ENCODE data around the gene CYP2D6. TPM values are rescaled to one million over a fixed set of nuclear protein-coding genes. Genes with fewer than 3 reads are reported as not detected.
"Not testable (repeated sequence)": the region's sequence is repeated elsewhere in the genome, so short reads cannot be mapped to it uniquely, and the experiment has no call there.

The CYP2D6 gene
- total RNA-seq: 10 to 100 TPM in 1 of 3 donors, 1 to 10 TPM in 2; 3.8 to 10.0 (median 4.7) TPM
- long read RNA-seq, donor 1, transcript CYP2D6-206 (9 exons, 1,583 nt): major isoform, 8 of 10 reads
- long read RNA-seq, donor 1, partial matches to known transcripts: 0 of 10 reads
- long read RNA-seq, donor 1, other reads (novel, unspliced or antisense): 0 of 10 reads
- long read RNA-seq, donor 2, partial matches to known transcripts: 0 of 5 reads
- long read RNA-seq, donor 2, other reads (novel, unspliced or antisense): 2 of 5 reads

GRCh38 chr22:42130639-42131431, at the start of gene CYP2D6:
Gene CYP2D6 (minus strand): TSS chr22:42130810. CDS start chr22:42130791, 19 bp downstream.
- H3K36me3 ChIP-seq (ENCODE audit: low read depth); intact Hi-C loops (cut with DNase I, micrococcal nuclease); H3K9me3 ChIP-seq; H3K4me1 ChIP-seq (ENCODE audit: low read depth); H3K4me3 ChIP-seq: not testable (repeated sequence)
- ATAC-seq: peak; percentile 67
- DNase-seq: peak in 2 of 3 donors; percentile 56 to 62

- Histone ChIP-seq H3K9me3 (no peaks in the 10 kb centered on the region), H3K4me3 (no peak overlapping the region), H3K4me1 (ENCODE audit: low read depth) (peaks cover 34% of the 10 kb centered on the region), H3K36me3 (ENCODE audit: low read depth) (no peaks in the 10 kb centered on the region)
- ATAC-seq (no peak), DNase-seq (no peak)
- TF ChIP-seq CTCF (IDR thresholded peaks at IDR 0.05): no peak
- intact Hi-C loops (cut with DNase I, micrococcal nuclease): no loop called here
Measured at GRCh38 chr22:42179616-42180015, 49.0 kb upstream of the CYP2D6 start.

- Histone ChIP-seq H3K9me3 (no peaks in the 10 kb centered on the region), H3K36me3 (ENCODE audit: low read depth) (no peaks in the 10 kb centered on the region), H3K4me1 (ENCODE audit: low read depth) (peaks cover 31% of the 10 kb centered on the region), H3K4me3 (no peak overlapping the region)
- TF ChIP-seq CTCF (IDR thresholded peaks at IDR 0.05): no peak
- intact Hi-C loops (cut with DNase I, micrococcal nuclease): no loop called here
- DNase-seq (no peak), ATAC-seq (no peak)
Measured at GRCh38 chr22:42178910-42179519, 48.4 kb upstream of the CYP2D6 start.

GRCh38 chr22:42177891-42178336, 47.3 kb upstream of the CYP2D6 start:
- no peaks in the 10 kb centered on the region for H3K36me3 ChIP-seq (ENCODE audit: low read depth)
- intact Hi-C loops (cut with DNase I, micrococcal nuclease): no loop called here
- DNase-seq (peak in 1 of 3 donors; percentile 42), ATAC-seq (peak; percentile 83)
- peaks cover 30% of the 10 kb centered on the region for H3K4me1 ChIP-seq (ENCODE audit: low read depth)
- no peaks in the 10 kb centered on the region for H3K9me3 ChIP-seq
- no peak overlapping the region for H3K4me3 ChIP-seq
- TF ChIP-seq CTCF (IDR thresholded peaks at IDR 0.05): no peak

GRCh38 chr22:42176255-42176915, 45.8 kb upstream of the CYP2D6 start:
- intact Hi-C loops (cut with DNase I, micrococcal nuclease): no loop called here
- Histone ChIP-seq H3K36me3 (ENCODE audit: low read depth) (no peaks in the 10 kb centered on the region), H3K4me3 (no peak overlapping the region), H3K9me3 (no peaks in the 10 kb centered on the region), H3K4me1 (ENCODE audit: low read depth) (peaks cover 35% of the 10 kb centered on the region)
- DNase-seq (no peak), ATAC-seq (no peak)
- no peak for TF ChIP-seq CTCF (IDR thresholded peaks at IDR 0.05)
